ENCODE data around the gene AHNAK. TPM values are rescaled to one million over a fixed set of nuclear protein-coding genes. Genes with fewer than 3 reads are reported as not detected.

Gene AHNAK
- total RNA-seq, 1 donor from 2014 or later: 246 TPM

- POLR2A ChIA-PET: interaction anchor here (0.6 kb wide), 1 partner anchor 1102 kb away, joined by 4 read pairs; no protein-coding TSS in a partner anchor
- DNase-seq: no peak
- Mint-ChIP-seq H3K4me1 (peaks cover 16% of the 10 kb centered on the region), H3K27ac (no peak overlapping the region), H3K36me3 (ENCODE audit: low read depth) (no peaks in the 10 kb centered on the region), H3K9me3 (no peaks in the 10 kb centered on the region), H3K27me3 (no peaks in the 10 kb centered on the region), H3K4me3 (no peak overlapping the region)
- intact Hi-C loops (cut with micrococcal nuclease): no loop called here
- TF ChIP-seq, protein P1, sequence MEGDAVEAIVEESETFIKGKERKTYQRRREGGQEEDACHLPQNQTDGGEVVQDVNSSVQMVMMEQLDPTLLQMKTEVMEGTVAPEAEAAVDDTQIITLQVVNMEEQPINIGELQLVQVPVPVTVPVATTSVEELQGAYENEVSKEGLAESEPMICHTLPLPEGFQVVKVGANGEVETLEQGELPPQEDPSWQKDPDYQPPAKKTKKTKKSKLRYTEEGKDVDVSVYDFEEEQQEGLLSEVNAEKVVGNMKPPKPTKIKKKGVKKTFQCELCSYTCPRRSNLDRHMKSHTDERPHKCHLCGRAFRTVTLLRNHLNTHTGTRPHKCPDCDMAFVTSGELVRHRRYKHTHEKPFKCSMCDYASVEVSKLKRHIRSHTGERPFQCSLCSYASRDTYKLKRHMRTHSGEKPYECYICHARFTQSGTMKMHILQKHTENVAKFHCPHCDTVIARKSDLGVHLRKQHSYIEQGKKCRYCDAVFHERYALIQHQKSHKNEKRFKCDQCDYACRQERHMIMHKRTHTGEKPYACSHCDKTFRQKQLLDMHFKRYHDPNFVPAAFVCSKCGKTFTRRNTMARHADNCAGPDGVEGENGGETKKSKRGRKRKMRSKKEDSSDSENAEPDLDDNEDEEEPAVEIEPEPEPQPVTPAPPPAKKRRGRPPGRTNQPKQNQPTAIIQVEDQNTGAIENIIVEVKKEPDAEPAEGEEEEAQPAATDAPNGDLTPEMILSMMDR (IDR thresholded peaks at IDR 0.05): no peak
- CTCF ChIA-PET: interaction anchor here (0.7 to 1.4 kb wide), 3 partner anchors 35 to 37 kb away, joined by 3 to 7 read pairs (median 3); no protein-coding TSS in a partner anchor
- ATAC-seq (ENCODE audit: low read depth): no peak
Measured at GRCh38 chr11:62461740-62462507, 84.7 kb downstream of the AHNAK start.

DNA sequence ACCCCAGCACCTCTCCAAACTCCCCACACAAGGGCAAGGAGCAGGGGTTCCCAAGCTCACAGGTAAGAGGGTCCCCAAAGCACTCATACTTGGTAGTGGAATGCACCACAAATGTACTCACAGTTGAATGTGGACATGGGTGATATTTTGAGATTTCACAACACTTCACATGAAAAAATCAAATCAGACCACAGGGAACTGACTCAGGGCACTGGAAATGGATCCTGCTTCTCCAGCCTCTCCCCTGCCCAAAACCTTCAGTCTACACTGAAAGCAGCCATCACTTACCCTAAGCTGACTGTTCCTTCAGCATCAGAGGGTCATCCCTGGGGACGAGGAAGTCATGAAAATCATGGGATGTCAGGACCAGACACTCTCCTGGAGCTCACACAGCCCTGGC is 87.5 kb downstream of the AHNAK start:
- H3K27ac Mint-ChIP-seq: no peak overlapping the region
- intact Hi-C loops (cut with micrococcal nuclease): no loop called here

GRCh38 chr11:62458212-62459002 is 88.2 kb downstream of the AHNAK start:
- no peaks in the 10 kb centered on the region for H3K36me3 Mint-ChIP-seq (ENCODE audit: low read depth)
- POLR2A ChIA-PET: interaction anchor here (1.1 kb wide), 1 partner anchor 24 kb away, joined by 15 read pairs; no protein-coding TSS in a partner anchor
- no peaks in the 10 kb centered on the region for H3K27me3 Mint-ChIP-seq
- no peak overlapping the region for H3K27ac Mint-ChIP-seq
- TF ChIP-seq, protein P1 (IDR thresholded peaks at IDR 0.05): no peak
- peaks cover 8% of the 10 kb centered on the region for H3K4me1 Mint-ChIP-seq
- CTCF ChIA-PET: interaction anchor here (0.9 to 1.3 kb wide), 2 partner anchors 33 to 85 kb away, joined by 3 to 5 read pairs; no protein-coding TSS in a partner anchor
- intact Hi-C loops (cut with micrococcal nuclease): no loop called here
- ATAC-seq (ENCODE audit: low read depth) (no peak), DNase-seq (no peak)
- H3K4me3 Mint-ChIP-seq: no peak overlapping the region
- H3K9me3 Mint-ChIP-seq: no peaks in the 10 kb centered on the region

More for the DNA sequence above, 87.5 kb downstream of the AHNAK start:
- TF ChIP-seq, protein P1 (IDR thresholded peaks at IDR 0.05): no peak
- POLR2A ChIA-PET: interaction anchor here (1.1 kb wide), 1 partner anchor 25 kb away, joined by 15 read pairs; no protein-coding TSS in a partner anchor
- DNase-seq: no peak
- Mint-ChIP-seq H3K27me3 (no peaks in the 10 kb centered on the region), H3K4me1 (peaks cover 10% of the 10 kb centered on the region), H3K36me3 (ENCODE audit: low read depth) (no peaks in the 10 kb centered on the region), H3K9me3 (no peaks in the 10 kb centered on the region), H3K4me3 (no peak overlapping the region)
- no peak for ATAC-seq (ENCODE audit: low read depth)
- CTCF ChIA-PET: interaction anchor here (1.3 kb wide), 1 partner anchor 34 kb away, joined by 5 read pairs; no protein-coding TSS in a partner anchor

DNA sequence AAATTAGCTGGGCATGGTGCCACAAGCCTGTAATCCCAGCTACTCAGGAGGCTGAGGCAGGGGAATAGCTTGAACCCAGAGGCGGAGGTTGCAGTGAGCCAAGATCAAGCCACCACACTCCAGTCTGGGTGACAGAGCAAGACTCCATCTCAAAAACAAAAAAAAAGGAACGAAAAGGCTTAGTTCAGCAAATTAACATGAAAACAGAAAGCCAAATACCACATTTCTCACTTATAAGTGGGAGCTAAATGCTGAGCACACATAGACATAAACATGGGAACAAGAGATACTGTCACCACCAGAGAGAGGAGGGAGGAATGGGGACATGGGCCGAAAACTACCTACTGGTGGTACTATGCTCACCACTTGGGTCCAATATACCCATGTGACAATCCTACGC is 89.1 kb downstream of the AHNAK start:
- no peaks in the 10 kb centered on the region for H3K9me3 Mint-ChIP-seq
- intact Hi-C loops (cut with micrococcal nuclease): no loop called here
- no peak for ATAC-seq (ENCODE audit: low read depth)
- TF ChIP-seq, protein P1 (IDR thresholded peaks at IDR 0.05): no peak
- ChIA-PET CTCF (interaction anchor here (1.8 kb wide), 1 partner anchor 33 kb away, joined by 8 read pairs; no protein-coding TSS in a partner anchor), POLR2A (interaction anchor here (0.6 kb wide), 1 partner anchor 234 kb away, joined by 3 read pairs; no protein-coding TSS in a partner anchor)
- no peak overlapping the region for H3K27ac Mint-ChIP-seq
- H3K27me3 Mint-ChIP-seq: peaks cover 1% of the 10 kb centered on the region
- H3K4me1 Mint-ChIP-seq: peaks cover 5% of the 10 kb centered on the region
- H3K4me3 Mint-ChIP-seq: no peak overlapping the region
- H3K36me3 Mint-ChIP-seq (ENCODE audit: low read depth): no peaks in the 10 kb centered on the region
- no peak for DNase-seq
